ENCODE measurements around the gene RARB.

The RARB gene

GRCh38 chr3:25582242-25582641, 154.2 kb downstream of the RARB start:
- DNase-seq, result no peak

- no peak for DNase-seq
Observed at GRCh38 chr3:25583343-25583742, 155.3 kb downstream of the RARB start.

GRCh38 chr3:25584011-25584789, 156.1 kb downstream of the RARB start:
- no peak for DNase-seq

- DNase-seq, result no peak
Observed at GRCh38 chr3:25585361-25586166, 157.5 kb downstream of the RARB start.

GRCh38 chr3:25586167-25586505, 158.1 kb downstream of the RARB start:
- DNase-seq, result no peak

GRCh38 chr3:25586553-25586952, 158.5 kb downstream of the RARB start:
- DNase-seq, result no peak

GRCh38 chr3:25587094-25587493, 159.0 kb downstream of the RARB start:
- DNase-seq, result no peak

- DNase-seq, result no peak
Observed at GRCh38 chr3:25587526-25587925, 159.5 kb downstream of the RARB start.

GRCh38 chr3:25587975-25588374, 159.9 kb downstream of the RARB start:
- DNase-seq, result no peak

GRCh38 chr3:25588441-25589103, 160.5 kb downstream of the RARB start:
- DNase-seq, result no peak

- DNase-seq, result no peak
Observed at GRCh38 chr3:25589104-25589782, 161.2 kb downstream of the RARB start.

- no peak for DNase-seq
Observed at GRCh38 chr3:25589783-25590258, 161.8 kb downstream of the RARB start.

- no peak for DNase-seq
Observed at GRCh38 chr3:25592510-25592968, 164.5 kb downstream of the RARB start.

GRCh38 chr3:25593001-25593400, 164.9 kb downstream of the RARB start:
- no peak for DNase-seq

GRCh38 chr3:25594007-25594502, 166.0 kb downstream of the RARB start:
- DNase-seq, result no peak

GRCh38 chr3:25597535-25598101, 169.6 kb downstream of the RARB start:
- DNase-seq, result no peak

- DNase-seq, result no peak
Observed at GRCh38 chr3:25603703-25604102, 175.6 kb downstream of the RARB start.

GRCh38 chr3:25604107-25604805, 176.2 kb downstream of the RARB start:
- no peak for DNase-seq

- no peak for DNase-seq
Observed at GRCh38 chr3:25610167-25610566, 182.1 kb downstream of the RARB start.

- DNase-seq, result no peak
Observed at GRCh38 chr3:25610779-25611178, 182.7 kb downstream of the RARB start.

GRCh38 chr3:25611193-25611592, 183.1 kb downstream of the RARB start:
- no peak for DNase-seq

GRCh38 chr3:25618028-25618427, 190.0 kb downstream of the RARB start:
- DNase-seq, result no peak

Measured in NCI-H187 (cell line).